Ecto neural progenitor cell (in vitro differentiated cells): Measurements from ENCODE around the gene TEKT2.
A peak's percentile ranks its signal among the peaks of the same experiment; 100 is the strongest.

ENCODE experiments used
- DNase-seq: peaks from one replicate; pipeline ENCODE4 v3.0.0-alpha.2; 2018; ENCODE audit warnings: low spot score

TEKT2 gene

GRCh38 chr1:36106269-36106668, 22.4 kb downstream of the TEKT2 start:
- no peak for DNase-seq

- DNase-seq = peak; percentile 29
Observed at GRCh38 chr1:36107394-36107793, 23.5 kb downstream of the TEKT2 start.

GRCh38 chr1:36108314-36108713, 24.4 kb downstream of the TEKT2 start:
- DNase-seq = no peak

GRCh38 chr1:36109041-36109679, 25.3 kb downstream of the TEKT2 start:
- DNase-seq = no peak

- no peak for DNase-seq
Observed at GRCh38 chr1:36111151-36111550, 27.3 kb downstream of the TEKT2 start.

GRCh38 chr1:36112823-36113222, 28.9 kb downstream of the TEKT2 start:
- no peak for DNase-seq

- no peak for DNase-seq
Observed at GRCh38 chr1:36114371-36114770, 30.5 kb downstream of the TEKT2 start.

- DNase-seq = no peak
Observed at GRCh38 chr1:36115200-36115669, 31.3 kb downstream of the TEKT2 start.

- DNase-seq = no peak
Observed at GRCh38 chr1:36115931-36116330, 32.0 kb downstream of the TEKT2 start.

GRCh38 chr1:36116901-36117300, 33.0 kb downstream of the TEKT2 start:
- peak; percentile 41 for DNase-seq

- peak; percentile 46 for DNase-seq
Observed at GRCh38 chr1:36118447-36119204, 34.7 kb downstream of the TEKT2 start.

GRCh38 chr1:36119456-36119855, 35.6 kb downstream of the TEKT2 start:
- no peak for DNase-seq

- no peak for DNase-seq
Observed at GRCh38 chr1:36122062-36123030, 38.5 kb downstream of the TEKT2 start.

- no peak for DNase-seq
Observed at GRCh38 chr1:36123356-36123755, 39.5 kb downstream of the TEKT2 start.

- no peak for DNase-seq
Observed at GRCh38 chr1:36124404-36125128, 40.7 kb downstream of the TEKT2 start.

GRCh38 chr1:36125129-36125991, 41.5 kb downstream of the TEKT2 start, which contains the start of gene COL8A2:
TSS of gene COL8A2 (minus strand) at chr1:36125222. CDS start at chr1:36100242, 24,980 bp downstream.
- DNase-seq = no peak

- DNase-seq = no peak
Observed at GRCh38 chr1:36126005-36126716, 42.3 kb downstream of the TEKT2 start.

GRCh38 chr1:36126797-36127500, 43.1 kb downstream of the TEKT2 start:
- DNase-seq = no peak
